GM12873 (cell line): Measurements from ENCODE around the gene RXRB.

Experiments used
- CTCF ChIP-seq: IDR thresholded peaks from 2 replicates; pipeline ENCODE4 v1.5.1; 2012; ENCODE audit warnings: low read depth, mild to moderate bottlenecking, moderate library complexity, low read length, control low read depth; ENCODE audit not compliant: insufficient read depth; ENCODE audit errors: missing control alignments

The RXRB gene

GRCh38 chr6:33187809-33188208 lies 12.7 kb downstream of the RXRB start:
- TF ChIP-seq CTCF, result no peak

GRCh38 chr6:33185654-33186187 lies 14.7 kb downstream of the RXRB start:
- TF ChIP-seq CTCF, result no peak

GRCh38 chr6:33185190-33185589 lies 15.3 kb downstream of the RXRB start:
- no peak for TF ChIP-seq CTCF

- no peak for TF ChIP-seq CTCF
Observed at GRCh38 chr6:33183071-33183683, 17.3 kb downstream of the RXRB start.

- no peak for TF ChIP-seq CTCF
Observed at GRCh38 chr6:33181141-33181540, 19.3 kb downstream of the RXRB start.

- no peak for TF ChIP-seq CTCF
Observed at GRCh38 chr6:33178755-33179475, 21.6 kb downstream of the RXRB start.

- TF ChIP-seq CTCF, result no peak
Observed at GRCh38 chr6:33177552-33178446, 22.7 kb downstream of the RXRB start.
